Dendritic cell treated with granulocyte-macrophage colony-stimulating factor and Interleukin-4, amounts not matched to agents 40 ng/mL and 50 ng/mL, for 4 days (primary cell): ENCODE data around the gene AGBL5.
A peak's percentile ranks its signal among the peaks of the same experiment; 100 is the strongest.

Experiments
- H3K27ac Mint-ChIP-seq: one replicate; pipeline ENCODE4 v1.8.0; 2022; ENCODE audit warnings: mild to moderate bottlenecking, mixed read lengths
- H3K27me3 Mint-ChIP-seq: one replicate; pipeline ENCODE4 v1.8.0; 2022; ENCODE audit warnings: mild to moderate bottlenecking, mixed read lengths
- H3K36me3 Mint-ChIP-seq: one replicate; pipeline ENCODE4 v1.8.0; 2022; ENCODE audit warnings: low read depth, mixed read lengths
- H3K4me1 Mint-ChIP-seq: one replicate; pipeline ENCODE4 v1.8.0; 2022; ENCODE audit warnings: low read depth, mixed read lengths
- H3K4me3 Mint-ChIP-seq: one replicate; pipeline ENCODE4 v1.8.0; 2022; ENCODE audit warnings: mild to moderate bottlenecking, moderate library complexity, mixed read lengths
- H3K9me3 Mint-ChIP-seq: one replicate; pipeline ENCODE4 v1.8.0; 2022; ENCODE audit warnings: mixed read lengths
- intact Hi-C: fragments of 100-400 bp; cut with micrococcal nuclease; formaldehyde crosslinking; loops from one replicate; pipeline ENCODE4 v1.15.0; 2022

Gene AGBL5

DNA sequence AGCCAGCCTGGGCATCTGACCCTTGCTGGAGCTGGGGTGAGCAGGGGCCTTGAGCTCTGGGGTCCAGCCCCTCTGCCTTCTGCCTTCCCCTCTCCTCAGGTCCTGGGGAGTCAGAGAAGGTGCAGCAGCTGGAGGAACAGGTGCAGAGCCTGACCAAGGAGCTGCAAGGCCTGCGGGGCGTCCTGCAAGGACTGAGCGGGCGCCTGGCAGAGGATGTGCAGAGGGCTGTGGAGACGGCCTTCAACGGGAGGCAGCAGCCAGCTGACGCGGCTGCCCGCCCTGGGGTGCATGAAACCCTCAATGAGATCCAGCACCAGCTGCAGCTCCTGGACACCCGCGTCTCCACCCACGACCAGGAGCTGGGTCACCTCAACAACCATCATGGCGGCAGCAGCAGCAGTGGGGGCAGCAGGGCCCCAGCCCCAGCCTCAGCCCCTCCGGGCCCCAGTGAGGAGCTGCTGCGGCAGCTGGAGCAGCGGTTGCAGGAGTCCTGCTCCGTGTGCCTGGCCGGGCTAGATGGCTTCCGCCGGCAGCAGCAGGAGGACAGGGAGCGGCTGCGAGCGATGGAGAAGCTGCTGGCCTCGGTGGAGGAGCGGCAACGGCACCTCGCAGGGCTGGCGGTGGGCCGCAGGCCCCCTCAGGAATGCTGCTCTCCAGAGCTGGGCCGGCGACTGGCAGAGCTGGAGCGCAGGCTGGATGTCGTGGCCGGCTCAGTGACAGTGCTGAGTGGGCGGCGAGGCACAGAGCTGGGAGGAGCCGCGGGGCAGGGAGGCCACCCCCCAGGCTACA is 30.7 kb downstream of the AGBL5 start:
- H3K4me3 Mint-ChIP-seq: no peak overlapping the region

DNA sequence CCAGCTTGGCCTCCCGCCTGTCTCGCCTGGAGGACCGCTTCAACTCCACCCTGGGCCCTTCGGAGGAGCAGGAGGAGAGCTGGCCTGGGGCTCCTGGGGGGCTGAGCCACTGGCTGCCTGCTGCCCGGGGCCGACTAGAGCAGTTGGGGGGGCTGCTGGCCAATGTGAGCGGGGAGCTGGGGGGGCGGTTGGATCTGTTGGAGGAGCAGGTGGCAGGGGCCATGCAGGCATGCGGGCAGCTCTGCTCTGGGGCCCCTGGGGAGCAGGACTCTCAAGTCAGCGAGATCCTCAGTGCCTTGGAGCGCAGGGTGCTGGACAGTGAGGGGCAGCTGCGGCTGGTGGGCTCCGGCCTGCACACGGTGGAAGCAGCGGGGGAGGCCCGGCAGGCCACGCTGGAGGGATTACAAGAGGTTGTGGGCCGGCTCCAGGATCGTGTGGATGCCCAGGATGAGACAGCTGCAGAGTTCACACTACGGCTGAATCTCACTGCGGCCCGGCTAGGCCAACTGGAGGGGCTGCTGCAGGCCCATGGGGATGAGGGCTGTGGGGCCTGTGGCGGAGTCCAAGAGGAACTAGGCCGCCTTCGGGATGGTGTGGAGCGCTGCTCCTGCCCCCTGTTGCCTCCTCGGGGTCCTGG is 31.4 kb downstream of the AGBL5 start:
- peak overlapping the region; percentile 89 for H3K27ac Mint-ChIP-seq
- no peaks in the 10 kb centered on the region for H3K36me3 Mint-ChIP-seq
- intact Hi-C loops: loop anchor here (5.0 kb wide), 1 partner anchor 121 kb away; no protein-coding TSS in a partner anchor
- H3K4me1 Mint-ChIP-seq: peaks cover 69% of the 10 kb centered on the region
- H3K9me3 Mint-ChIP-seq: no peaks in the 10 kb centered on the region
- H3K4me3 Mint-ChIP-seq: no peak overlapping the region
- H3K27me3 Mint-ChIP-seq: peaks cover 6% of the 10 kb centered on the region

More for the DNA sequence above, 30.7 kb downstream of the AGBL5 start:
- H3K9me3 Mint-ChIP-seq: no peaks in the 10 kb centered on the region
- intact Hi-C loops: loop anchor here (1.0 to 5.0 kb wide), 3 partner anchors 11 to 120 kb away; partner anchors contain the start of genes AGBL5 and OST4
- H3K4me1 Mint-ChIP-seq: peaks cover 73% of the 10 kb centered on the region
- peaks cover 6% of the 10 kb centered on the region for H3K27me3 Mint-ChIP-seq
- no peaks in the 10 kb centered on the region for H3K36me3 Mint-ChIP-seq
- peak overlapping the region; percentile 89 for H3K27ac Mint-ChIP-seq

DNA sequence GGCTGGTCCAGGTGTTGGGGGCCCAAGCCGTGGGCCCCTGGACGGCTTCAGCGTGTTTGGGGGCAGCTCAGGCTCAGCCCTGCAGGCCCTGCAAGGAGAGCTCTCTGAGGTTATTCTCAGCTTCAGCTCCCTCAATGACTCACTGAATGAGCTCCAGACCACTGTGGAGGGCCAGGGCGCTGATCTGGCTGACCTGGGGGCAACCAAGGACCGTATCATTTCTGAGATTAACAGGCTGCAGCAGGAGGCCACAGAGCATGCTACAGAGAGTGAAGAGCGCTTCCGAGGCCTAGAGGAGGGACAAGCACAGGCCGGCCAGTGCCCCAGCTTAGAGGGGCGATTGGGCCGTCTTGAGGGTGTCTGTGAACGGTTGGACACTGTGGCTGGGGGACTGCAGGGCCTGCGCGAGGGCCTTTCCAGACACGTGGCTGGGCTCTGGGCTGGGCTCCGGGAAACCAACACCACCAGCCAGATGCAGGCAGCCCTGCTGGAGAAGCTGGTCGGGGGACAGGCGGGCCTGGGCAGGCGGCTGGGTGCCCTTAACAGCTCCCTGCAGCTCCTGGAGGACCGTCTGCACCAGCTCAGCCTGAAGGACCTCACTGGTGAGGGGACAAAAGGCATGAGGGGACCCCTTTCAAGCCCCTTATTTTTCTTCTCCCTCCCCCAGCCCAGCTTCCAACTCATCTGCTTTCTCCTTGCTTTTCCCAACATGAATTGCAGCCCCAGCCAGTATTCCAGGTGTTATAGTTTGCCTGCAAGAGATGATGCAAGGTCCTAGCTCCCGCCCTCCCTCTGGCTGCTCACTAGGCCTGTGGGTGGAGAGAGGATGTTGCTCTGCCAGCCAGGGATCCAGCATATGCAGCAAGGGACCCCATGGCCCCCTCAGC is 32.2 kb downstream of the AGBL5 start:
- intact Hi-C loops: loop anchor here (5.0 kb wide), 1 partner anchor 121 kb away; no protein-coding TSS in a partner anchor
- Mint-ChIP-seq H3K4me1 (peaks cover 67% of the 10 kb centered on the region), H3K27me3 (peaks cover 3% of the 10 kb centered on the region), H3K4me3 (no peak overlapping the region), H3K9me3 (no peaks in the 10 kb centered on the region), H3K27ac (peak overlapping the region; percentile 89), H3K36me3 (no peaks in the 10 kb centered on the region)

DNA sequence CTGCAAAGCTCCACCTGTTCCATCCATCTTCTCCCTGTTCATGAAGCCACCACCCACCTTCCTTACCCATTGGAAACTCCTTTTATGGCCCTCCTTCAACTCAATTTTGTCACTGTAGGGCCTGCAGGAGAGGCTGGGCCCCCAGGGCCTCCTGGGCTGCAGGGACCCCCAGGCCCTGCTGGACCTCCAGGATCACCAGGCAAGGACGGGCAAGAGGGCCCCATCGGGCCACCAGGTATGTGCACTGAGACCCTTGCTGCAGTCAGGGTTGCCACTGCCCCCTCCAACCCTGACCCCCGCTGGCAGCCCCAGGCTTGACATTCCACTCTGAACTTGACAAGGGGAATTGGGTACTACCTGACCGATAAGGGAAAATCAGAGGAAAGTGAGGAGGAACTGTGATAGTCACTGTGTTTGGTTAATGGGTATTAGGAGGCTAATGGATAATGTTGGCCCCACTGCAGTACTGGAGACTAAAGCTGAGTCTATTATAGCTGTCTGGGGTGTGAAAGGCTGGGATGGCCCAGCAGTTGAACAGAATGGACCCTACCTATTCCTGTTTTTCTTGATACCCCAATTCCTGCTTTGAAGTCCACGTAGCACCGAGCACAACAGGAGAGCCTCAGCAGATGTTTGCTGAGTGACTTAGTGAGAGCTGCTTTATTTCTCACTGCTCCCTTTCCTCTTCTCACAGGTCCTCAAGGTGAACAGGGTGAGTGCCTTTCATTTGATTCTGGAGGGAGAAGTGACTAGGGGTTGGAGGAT is 33.0 kb downstream of the AGBL5 start:
- intact Hi-C loops: loop anchor here (5.0 kb wide), 2 partner anchors 122 to 128 kb away; partner anchors contain the start of genes ATRAID and SLC5A6
- peaks cover 65% of the 10 kb centered on the region for H3K4me1 Mint-ChIP-seq
- H3K36me3 Mint-ChIP-seq: no peaks in the 10 kb centered on the region
- no peaks in the 10 kb centered on the region for H3K9me3 Mint-ChIP-seq
- H3K27ac Mint-ChIP-seq: peak overlapping the region; percentile 89
- peaks cover 2% of the 10 kb centered on the region for H3K27me3 Mint-ChIP-seq
- no peak overlapping the region for H3K4me3 Mint-ChIP-seq

DNA sequence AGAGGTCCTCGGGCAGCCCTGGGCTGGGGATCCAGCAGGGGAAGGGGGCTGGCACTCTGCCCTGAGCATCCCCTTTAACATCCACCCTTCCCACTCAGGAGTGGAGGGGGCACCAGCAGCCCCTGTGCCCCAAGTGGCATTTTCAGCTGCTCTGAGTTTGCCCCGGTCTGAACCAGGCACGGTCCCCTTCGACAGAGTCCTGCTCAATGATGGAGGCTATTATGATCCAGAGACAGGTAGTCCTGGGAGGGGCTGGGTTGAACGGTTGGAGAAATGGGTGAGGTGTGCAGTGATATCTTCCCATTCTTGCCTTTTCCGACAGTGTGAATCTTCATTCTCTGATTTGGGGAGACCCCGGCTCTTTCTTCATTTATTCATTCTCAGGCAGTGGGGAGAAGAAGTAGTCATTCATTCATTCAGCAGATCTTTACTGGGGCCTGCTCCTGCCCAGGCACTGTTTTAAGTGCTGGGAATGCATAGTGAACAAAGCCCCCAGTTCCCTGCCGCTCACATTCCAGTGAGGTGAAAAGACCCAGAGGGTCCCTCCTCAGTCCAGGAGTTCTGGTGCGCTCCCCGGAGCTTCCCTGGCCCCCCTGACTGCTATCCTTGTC is 33.7 kb downstream of the AGBL5 start:
- Mint-ChIP-seq H3K4me1 (peaks cover 60% of the 10 kb centered on the region), H3K4me3 (peak overlapping the region; percentile 87), H3K27ac (peak overlapping the region; percentile 89), H3K27me3 (peaks cover 2% of the 10 kb centered on the region), H3K36me3 (no peaks in the 10 kb centered on the region), H3K9me3 (no peaks in the 10 kb centered on the region)
- intact Hi-C loops: loop anchor here (5.0 kb wide), 1 partner anchor 127 kb away; the partner anchor contains the start of genes ATRAID and SLC5A6

DNA sequence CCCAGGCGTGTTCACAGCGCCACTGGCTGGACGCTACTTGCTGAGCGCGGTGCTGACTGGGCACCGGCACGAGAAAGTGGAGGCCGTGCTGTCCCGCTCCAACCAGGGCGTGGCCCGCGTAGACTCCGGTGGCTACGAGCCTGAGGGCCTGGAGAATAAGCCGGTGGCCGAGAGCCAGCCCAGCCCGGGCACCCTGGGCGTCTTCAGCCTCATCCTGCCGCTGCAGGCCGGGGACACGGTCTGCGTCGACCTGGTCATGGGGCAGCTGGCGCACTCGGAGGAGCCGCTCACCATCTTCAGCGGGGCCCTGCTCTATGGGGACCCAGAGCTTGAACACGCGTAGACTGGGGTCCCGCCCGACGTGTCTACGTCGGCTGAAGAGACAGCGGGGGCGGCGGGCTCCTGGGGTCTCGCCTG is 34.2 kb downstream of the AGBL5 start:
- Mint-ChIP-seq H3K4me3 (peak overlapping the region; percentile 87), H3K27ac (peak overlapping the region; percentile 89), H3K27me3 (peaks cover 2% of the 10 kb centered on the region), H3K4me1 (peaks cover 55% of the 10 kb centered on the region), H3K36me3 (no peaks in the 10 kb centered on the region), H3K9me3 (no peaks in the 10 kb centered on the region)
- intact Hi-C loops: loop anchor here (5.0 kb wide), 1 partner anchor 127 kb away; the partner anchor contains the start of genes ATRAID and SLC5A6

DNA sequence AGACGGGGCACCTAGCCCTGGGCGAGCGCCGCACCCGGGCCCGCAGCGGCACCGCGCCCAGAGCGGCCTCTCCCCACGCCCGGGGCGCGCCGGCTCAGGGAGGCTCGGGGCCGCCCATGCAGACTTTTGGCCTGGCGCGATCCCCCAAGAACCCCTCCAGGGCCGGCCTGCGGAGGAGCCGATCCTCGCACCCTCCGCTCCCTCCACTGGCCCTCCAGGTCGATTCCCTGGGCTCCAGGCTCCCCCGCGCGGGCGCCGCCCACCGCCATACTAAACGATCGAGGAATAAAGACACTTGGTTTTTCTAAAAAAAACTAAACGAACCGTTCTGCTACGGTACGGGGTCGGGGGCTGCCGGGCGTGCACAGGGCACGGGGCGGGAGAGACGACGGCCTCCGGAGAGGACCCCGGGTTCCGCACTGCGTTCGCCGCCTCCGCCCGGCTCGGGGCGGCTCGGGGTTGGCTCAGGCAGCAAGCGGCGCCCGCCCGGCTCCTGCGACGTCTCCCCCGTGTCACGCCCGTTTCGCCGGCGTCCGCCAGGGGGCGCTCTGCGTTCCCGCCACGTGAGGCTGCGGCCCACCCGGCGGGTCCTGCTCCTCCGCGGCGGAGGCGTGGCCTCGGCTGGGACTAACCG is 34.7 kb downstream of the AGBL5 start:
- Mint-ChIP-seq H3K27ac (peak overlapping the region; percentile 89), H3K4me1 (peaks cover 50% of the 10 kb centered on the region)

DNA sequence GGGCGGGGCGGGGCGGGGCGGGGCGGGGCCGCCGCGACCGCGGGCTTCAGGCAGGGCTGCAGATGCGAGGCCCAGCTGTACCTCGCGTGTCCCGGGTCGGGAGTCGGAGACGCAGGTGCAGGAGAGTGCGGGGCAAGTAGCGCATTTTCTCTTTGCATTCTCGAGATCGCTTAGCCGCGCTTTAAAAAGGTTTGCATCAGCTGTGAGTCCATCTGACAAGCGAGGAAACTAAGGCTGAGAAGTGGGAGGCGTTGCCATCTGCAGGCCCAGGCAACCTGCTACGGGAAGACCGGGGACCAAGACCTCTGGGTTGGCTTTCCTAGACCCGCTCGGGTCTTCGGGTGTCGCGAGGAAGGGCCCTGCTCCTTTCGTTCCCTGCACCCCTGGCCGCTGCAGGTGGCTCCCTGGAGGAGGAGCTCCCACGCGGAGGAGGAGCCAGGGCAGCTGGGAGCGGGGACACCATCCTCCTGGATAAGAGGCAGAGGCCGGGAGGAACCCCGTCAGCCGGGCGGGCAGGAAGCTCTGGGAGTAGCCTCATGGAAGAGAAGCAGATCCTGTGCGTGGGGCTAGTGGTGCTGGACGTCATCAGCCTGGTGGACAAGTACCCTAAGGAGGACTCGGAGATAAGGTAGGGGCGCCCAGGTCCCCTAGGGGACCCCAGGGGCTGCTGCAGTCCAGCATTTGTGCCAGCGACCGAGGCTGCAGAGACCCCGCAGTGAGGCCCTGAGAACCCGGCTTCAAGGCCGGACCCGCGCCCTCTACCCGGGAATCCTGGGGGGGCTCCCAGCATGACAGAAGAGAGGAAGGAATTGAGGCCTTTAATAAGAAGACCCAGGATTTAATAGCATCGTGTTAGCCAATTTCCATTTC is 35.5 kb downstream of the AGBL5 start, which contains the start of gene KHK:
TSS of gene KHK (plus strand) at position 49 of the 870 bp plus-strand sequence. CDS start at position 537, 488 bp downstream.
- Mint-ChIP-seq H3K27ac (peak within 1 kb of the TSS; percentile 89), H3K4me1 (peaks cover 42% of the 10 kb centered on the region), H3K36me3 (no peaks in the 10 kb centered on the region), H3K9me3 (no peaks in the 10 kb centered on the region), H3K4me3 (peak within 1 kb of the TSS; percentile 87), H3K27me3 (peaks cover 2% of the 10 kb centered on the region)
- intact Hi-C loops: loop anchor here (5.0 kb wide), 1 partner anchor 125 kb away; the partner anchor contains the start of genes ATRAID and SLC5A6

More for the DNA sequence above, 34.7 kb downstream of the AGBL5 start:
- no peaks in the 10 kb centered on the region for H3K9me3 Mint-ChIP-seq
- intact Hi-C loops: loop anchor here (5.0 kb wide), 1 partner anchor 126 kb away; the partner anchor contains the start of genes ATRAID and SLC5A6
- no peaks in the 10 kb centered on the region for H3K36me3 Mint-ChIP-seq
- H3K4me3 Mint-ChIP-seq: peak overlapping the region; percentile 87
- peaks cover 2% of the 10 kb centered on the region for H3K27me3 Mint-ChIP-seq

DNA sequence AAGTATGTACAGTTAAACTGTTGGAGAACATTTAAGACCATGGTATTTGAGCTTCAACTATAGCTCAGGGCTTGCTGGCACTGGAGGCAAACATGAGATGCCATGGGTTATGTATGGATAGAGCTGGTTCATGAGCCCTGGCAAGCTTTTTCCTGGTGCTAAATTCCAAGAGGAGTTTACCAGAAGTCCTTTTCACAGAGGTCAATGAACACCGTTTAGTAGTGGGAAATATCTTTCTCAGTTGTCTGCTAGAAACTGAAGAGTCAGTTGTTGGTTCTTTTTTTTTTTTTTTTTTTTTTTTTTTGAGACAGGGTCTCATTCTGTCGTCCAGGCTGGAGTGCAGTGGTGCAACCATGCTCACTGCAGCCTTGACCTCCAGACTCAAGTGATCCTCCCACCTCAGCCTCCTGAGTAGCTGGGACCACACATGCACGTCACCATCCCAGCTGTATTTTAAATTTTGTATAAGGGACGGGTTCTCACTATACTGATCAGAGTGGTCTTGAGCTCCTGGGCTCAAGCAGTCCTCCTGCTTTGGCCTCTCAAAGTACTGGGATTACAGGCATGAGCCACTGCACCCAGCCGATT is 36.4 kb downstream of the AGBL5 start:
- peaks cover 2% of the 10 kb centered on the region for H3K27me3 Mint-ChIP-seq
- H3K4me3 Mint-ChIP-seq: no peak overlapping the region
- no peak overlapping the region for H3K27ac Mint-ChIP-seq
- peaks cover 34% of the 10 kb centered on the region for H3K4me1 Mint-ChIP-seq
- intact Hi-C loops: loop anchor here (5.0 kb wide), 1 partner anchor 124 kb away; the partner anchor contains the start of genes ATRAID and SLC5A6
- no peaks in the 10 kb centered on the region for H3K9me3 Mint-ChIP-seq
- no peaks in the 10 kb centered on the region for H3K36me3 Mint-ChIP-seq

DNA sequence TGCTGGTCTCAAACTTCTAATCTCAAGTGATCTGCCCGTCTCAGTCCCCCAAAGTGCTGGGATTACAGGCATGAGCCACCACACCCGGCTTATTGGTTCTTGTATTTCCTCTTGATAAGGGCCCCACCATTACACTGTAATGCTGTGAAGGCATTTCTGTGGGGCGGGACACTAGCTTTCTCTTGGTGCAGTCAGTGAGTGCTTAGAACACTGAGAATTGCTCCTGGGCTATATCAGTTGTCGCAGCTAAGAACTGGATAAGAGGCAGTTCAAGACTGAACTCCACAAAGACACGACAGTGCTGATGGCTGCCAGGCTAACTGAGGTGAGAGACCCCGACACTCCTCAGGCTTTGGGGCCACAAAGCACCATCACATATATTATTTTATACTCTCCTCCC is 37.2 kb downstream of the AGBL5 start:
- intact Hi-C loops: loop anchor here (5.0 kb wide), 1 partner anchor 124 kb away; the partner anchor contains the start of genes ATRAID and SLC5A6
- Mint-ChIP-seq H3K27ac (no peak overlapping the region), H3K4me1 (peaks cover 32% of the 10 kb centered on the region), H3K36me3 (no peaks in the 10 kb centered on the region), H3K27me3 (peaks cover 2% of the 10 kb centered on the region), H3K9me3 (no peaks in the 10 kb centered on the region), H3K4me3 (no peak overlapping the region)
